IPS DF 6.9 (cell line): ENCODE data around the gene HNF4A.

Experiments used
- DNase-seq: peaks from one replicate; pipeline ENCODE4 v3.0.0-alpha.2; 2013; ENCODE audit warnings: low read depth, low spot score
- H3K27ac ChIP-seq: one replicate; pipeline ENCODE4 v1.5.1; 2013; ENCODE audit warnings: low read length, control low read depth
- H3K27me3 ChIP-seq: 2 replicates; pipeline ENCODE4 v1.6.1; 2013; ENCODE audit warnings: mild to moderate bottlenecking, low read length; ENCODE audit not compliant: control insufficient read depth, insufficient read depth
- H3K36me3 ChIP-seq: 2 replicates; pipeline ENCODE4 v1.6.1; 2013; ENCODE audit warnings: low read length; ENCODE audit not compliant: control insufficient read depth, insufficient read depth
- H3K4me1 ChIP-seq: 2 replicates; pipeline ENCODE4 v1.6.1; 2013; ENCODE audit warnings: low read length; ENCODE audit not compliant: control insufficient read depth, insufficient read depth
- H3K4me3 ChIP-seq: 2 replicates; pipeline ENCODE4 v1.5.1; 2013; ENCODE audit warnings: mild to moderate bottlenecking, low read length
- H3K9me3 ChIP-seq: 2 replicates; pipeline ENCODE4 v1.6.1; 2013; ENCODE audit warnings: low read length, inconsistent platforms; ENCODE audit not compliant: control insufficient read depth, insufficient read depth
- WGBS: extraction: QIAGEN DNeasy Blood & Tissue Kit; methylation state at CpG from one replicate; pipeline ENCODE4 v1.1.7; 2013; ENCODE audit warnings: mixed read lengths, missing lambda C conversion rate; ENCODE audit not compliant: insufficient read length, insufficient coverage; 5-methylcytosine and 5-hydroxymethylcytosine counted together

Gene HNF4A

DNA sequence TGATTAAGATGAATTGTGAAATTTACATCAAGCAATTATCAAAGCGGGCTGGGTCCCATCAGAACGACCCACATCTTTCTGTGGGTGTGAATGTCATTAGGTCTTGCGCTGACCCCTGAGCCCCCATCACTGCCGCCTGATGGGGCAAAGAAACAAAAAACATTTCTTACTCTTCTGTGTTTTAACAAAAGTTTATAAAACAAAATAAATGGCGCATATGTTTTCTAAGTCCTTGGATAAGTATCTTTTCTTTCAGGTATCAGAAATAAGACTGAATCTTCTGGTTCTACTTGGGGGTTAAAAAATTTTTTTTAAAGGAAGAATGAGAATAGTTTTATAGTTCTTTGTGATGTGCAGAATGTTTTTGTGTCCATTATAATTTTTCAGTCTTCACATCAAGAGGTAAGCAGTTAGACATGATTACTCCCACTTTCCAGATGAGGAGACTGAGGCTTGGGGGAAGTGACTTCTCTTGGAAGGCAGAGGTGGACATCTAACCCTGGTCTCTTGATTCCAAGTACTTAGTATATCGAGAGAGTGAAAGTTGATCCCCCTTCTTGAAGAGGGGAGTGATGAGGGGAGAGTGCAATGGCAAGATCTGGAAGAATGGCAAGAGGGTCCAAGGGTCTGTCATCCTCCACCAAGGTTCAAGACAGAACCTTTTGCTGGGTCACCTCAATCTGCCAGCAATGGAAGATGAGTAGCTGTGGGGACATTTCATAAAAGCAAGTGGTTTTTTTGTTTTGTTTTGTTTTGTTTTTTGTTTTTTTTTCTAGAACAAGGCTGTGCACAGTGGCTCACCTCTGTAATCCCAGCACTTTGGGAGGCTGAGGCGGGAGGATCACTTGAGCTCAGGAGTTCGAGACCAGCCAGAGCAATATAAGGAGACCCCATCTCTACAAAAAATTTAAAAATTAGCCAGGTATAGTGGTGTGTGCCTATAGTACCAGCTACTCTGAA is 77.4 kb downstream of the HNF4A start:
- Histone ChIP-seq H3K36me3 (no peaks in the 10 kb centered on the region), H3K9me3 (no peaks in the 10 kb centered on the region), H3K4me1 (no peaks in the 10 kb centered on the region), H3K27ac (no peak overlapping the region), H3K4me3 (no peak overlapping the region), H3K27me3 (no peaks in the 10 kb centered on the region)
- DNase-seq, result no peak
- no CpG with 5 or more reads among the region's 8 CpGs for WGBS

GRCh38 chr20:44433751-44434538 is 78.4 kb downstream of the HNF4A start:
- no peaks in the 10 kb centered on the region for H3K36me3 ChIP-seq
- DNase-seq, result no peak
- no peaks in the 10 kb centered on the region for H3K27me3 ChIP-seq
- no peaks in the 10 kb centered on the region for H3K4me1 ChIP-seq
- no peaks in the 10 kb centered on the region for H3K9me3 ChIP-seq
- no CpG with 5 or more reads among the region's 24 CpGs for WGBS
- no peak overlapping the region for H3K27ac ChIP-seq
- no peak overlapping the region for H3K4me3 ChIP-seq

GRCh38 chr20:44435630-44436335 is 80.3 kb downstream of the HNF4A start:
- Histone ChIP-seq H3K27ac (no peak overlapping the region), H3K27me3 (no peaks in the 10 kb centered on the region), H3K9me3 (no peaks in the 10 kb centered on the region), H3K36me3 (no peaks in the 10 kb centered on the region), H3K4me3 (no peak overlapping the region), H3K4me1 (no peaks in the 10 kb centered on the region)
- no peak for DNase-seq
- no CpG with 5 or more reads among the region's 12 CpGs for whole genome bisulfite sequencing

GRCh38 chr20:44436393-44436792 is 80.9 kb downstream of the HNF4A start:
- no peaks in the 10 kb centered on the region for H3K9me3 ChIP-seq
- H3K36me3 ChIP-seq, result no peaks in the 10 kb centered on the region
- no peak for DNase-seq
- no peaks in the 10 kb centered on the region for H3K4me1 ChIP-seq
- no peaks in the 10 kb centered on the region for H3K27me3 ChIP-seq
- H3K4me3 ChIP-seq, result no peak overlapping the region
- H3K27ac ChIP-seq, result no peak overlapping the region
- no CpG with 5 or more reads among the region's 12 CpGs for WGBS

DNA sequence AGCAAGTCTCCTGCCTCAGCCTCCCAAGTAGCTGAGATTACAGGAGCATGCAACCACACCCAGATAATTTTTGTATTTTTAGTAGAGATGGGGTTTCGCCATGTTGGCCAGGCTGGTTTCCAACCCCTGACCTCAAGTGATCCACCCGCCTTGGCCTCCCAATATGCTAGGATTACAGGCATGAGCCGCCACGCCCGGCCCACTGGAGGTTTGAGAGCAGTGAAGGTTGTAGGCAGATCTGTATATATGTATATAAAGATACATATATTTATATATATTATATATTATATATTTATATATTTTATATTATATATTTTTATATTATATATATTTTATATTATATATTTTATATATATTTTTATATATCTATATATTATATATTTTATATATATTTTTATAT is 82.0 kb downstream of the HNF4A start:
- H3K4me1 ChIP-seq, result no peaks in the 10 kb centered on the region
- no peaks in the 10 kb centered on the region for H3K9me3 ChIP-seq
- H3K4me3 ChIP-seq, result no peak overlapping the region
- no peak for DNase-seq
- H3K27ac ChIP-seq, result no peak overlapping the region
- no peaks in the 10 kb centered on the region for H3K36me3 ChIP-seq
- no CpG with 5 or more reads among the region's 5 CpGs for WGBS
- H3K27me3 ChIP-seq, result no peaks in the 10 kb centered on the region

- Histone ChIP-seq H3K9me3 (no peaks in the 10 kb centered on the region), H3K27ac (no peak overlapping the region), H3K4me3 (no peak overlapping the region), H3K4me1 (no peaks in the 10 kb centered on the region), H3K27me3 (no peaks in the 10 kb centered on the region), H3K36me3 (no peaks in the 10 kb centered on the region)
- no peak for DNase-seq
- no CpG with 5 or more reads among the region's 4 CpGs for WGBS
Observed at GRCh38 chr20:44438782-44439181, 83.3 kb downstream of the HNF4A start.

GRCh38 chr20:44439318-44439717 is 83.8 kb downstream of the HNF4A start:
- no peaks in the 10 kb centered on the region for H3K36me3 ChIP-seq
- DNase-seq, result no peak
- H3K9me3 ChIP-seq, result no peaks in the 10 kb centered on the region
- H3K27ac ChIP-seq, result no peak overlapping the region
- H3K4me1 ChIP-seq, result no peaks in the 10 kb centered on the region
- WGBS, result no CpG with 5 or more reads among the region's 2 CpGs
- H3K4me3 ChIP-seq, result no peak overlapping the region
- H3K27me3 ChIP-seq, result no peaks in the 10 kb centered on the region

DNA sequence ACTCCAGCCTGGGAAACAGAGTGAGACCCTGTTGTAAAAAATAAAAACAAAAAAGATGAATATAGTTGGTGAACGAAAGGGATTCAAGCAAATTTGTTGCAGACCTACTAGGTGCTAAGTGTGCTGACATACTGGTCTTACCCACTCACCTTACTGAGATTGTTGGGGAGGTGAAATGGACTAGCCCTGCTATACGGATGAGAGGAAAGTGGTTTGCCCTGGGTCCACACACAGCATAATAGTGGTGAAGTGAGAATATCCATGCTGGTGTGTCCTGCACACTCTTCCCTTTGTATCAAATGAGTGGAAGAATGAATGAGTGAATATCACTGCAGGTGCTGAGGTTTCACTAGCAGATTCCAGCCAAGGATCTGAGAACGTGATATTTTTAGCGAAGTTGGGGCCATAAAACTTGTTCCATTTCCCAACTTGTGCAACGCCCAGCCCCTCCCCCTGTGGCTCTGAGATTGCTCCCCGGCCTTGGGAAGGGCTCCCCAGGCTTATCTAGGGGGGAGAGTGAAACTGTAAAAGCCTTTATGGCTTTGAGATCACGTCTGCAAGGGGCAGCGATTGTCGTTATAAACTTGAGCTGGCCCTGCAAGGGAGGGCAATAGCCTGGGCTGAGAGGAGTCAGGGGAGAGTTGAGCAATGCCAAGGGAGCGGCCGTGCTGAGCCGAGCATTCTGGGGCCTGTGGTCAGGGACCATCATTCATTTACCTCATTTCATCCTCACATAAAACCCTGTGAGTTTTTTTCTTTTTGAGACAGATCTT is 87.0 kb downstream of the HNF4A start:
- H3K36me3 ChIP-seq, result no peaks in the 10 kb centered on the region
- no peaks in the 10 kb centered on the region for H3K27me3 ChIP-seq
- H3K4me3 ChIP-seq, result no peak overlapping the region
- no peaks in the 10 kb centered on the region for H3K9me3 ChIP-seq
- no CpG with 5 or more reads among the region's 12 CpGs for WGBS
- DNase-seq, result no peak
- H3K4me1 ChIP-seq, result no peaks in the 10 kb centered on the region
- H3K27ac ChIP-seq, result no peak overlapping the region

GRCh38 chr20:44445742-44446710 is 90.5 kb downstream of the HNF4A start:
- Histone ChIP-seq H3K9me3 (no peaks in the 10 kb centered on the region), H3K27ac (no peak overlapping the region), H3K4me3 (no peak overlapping the region), H3K4me1 (no peaks in the 10 kb centered on the region), H3K27me3 (no peaks in the 10 kb centered on the region), H3K36me3 (no peaks in the 10 kb centered on the region)
- no peak for DNase-seq
- WGBS, result no CpG with 5 or more reads among the region's 6 CpGs
